ENCODE results near the gene TPRG1L. TPM values are rescaled to one million over a fixed set of nuclear protein-coding genes. Genes with fewer than 3 reads are reported as not detected.
"Not testable (repeated sequence)": the region's sequence is repeated elsewhere in the genome, so short reads cannot be mapped to it uniquely, and the experiment has no call there.

TPRG1L gene
- 10 to 100 TPM; 15.9 to 17.3 TPM for total RNA-seq

- Mint-ChIP-seq H3K4me1 (peaks cover 29% of the 10 kb centered on the region), H3K36me3 (ENCODE audit: low read depth) (peaks cover 10% of the 10 kb centered on the region)
Measured at GRCh38 chr1:3624200-3625136, at the start of gene TPRG1L. TPRG1L (plus strand) TSS chr1:3625015; CDS start chr1:3625073, 58 bp downstream.

GRCh38 chr1:3575515-3575914 lies 49.3 kb upstream of the TPRG1L start:
- POLR2A ChIA-PET; H3K27me3 Mint-ChIP-seq; DNase-seq; H3K36me3 Mint-ChIP-seq (ENCODE audit: low read depth); H3K9me3 Mint-ChIP-seq; H3K4me1 Mint-ChIP-seq; H3K27ac Mint-ChIP-seq; H3K4me3 Mint-ChIP-seq; CTCF ChIA-PET: not testable (repeated sequence)

More at GRCh38 chr1:3624200-3625136, at the start of gene TPRG1L:
- H3K9me3 Mint-ChIP-seq, result no peaks in the 10 kb centered on the region
- DNase-seq, result peak; percentile 99
- CTCF ChIA-PET, result interaction anchor here (0.9 to 1.1 kb wide), 2 partner anchors 9 to 133 kb away, joined by 3 read pairs; no protein-coding TSS in a partner anchor
- POLR2A ChIA-PET, result interaction anchor here (0.8 to 0.9 kb wide), 2 partner anchors 15 to 25 kb away, joined by 3 read pairs; partner anchors contain the start of gene WRAP73
- H3K4me3 Mint-ChIP-seq, result peak within 1 kb of the TSS; percentile 93
- peaks cover 5% of the 10 kb centered on the region for H3K27me3 Mint-ChIP-seq
- H3K27ac Mint-ChIP-seq, result peak within 1 kb of the TSS; percentile 78

GRCh38 chr1:3575993-3576392 lies 48.8 kb upstream of the TPRG1L start:
- POLR2A ChIA-PET, result no interaction called here
- Mint-ChIP-seq H3K4me1 (no peaks in the 10 kb centered on the region), H3K4me3 (no peak overlapping the region), H3K36me3 (ENCODE audit: low read depth) (no peaks in the 10 kb centered on the region), H3K9me3 (no peaks in the 10 kb centered on the region), H3K27me3 (no peaks in the 10 kb centered on the region), H3K27ac (no peak overlapping the region)
- DNase-seq, result no peak
- CTCF ChIA-PET, result no interaction called here

- ChIA-PET POLR2A (no interaction called here), CTCF (no interaction called here)
- no peak for DNase-seq
- H3K4me1 Mint-ChIP-seq, result no peaks in the 10 kb centered on the region
- H3K36me3 Mint-ChIP-seq (ENCODE audit: low read depth), result no peaks in the 10 kb centered on the region
- no peaks in the 10 kb centered on the region for H3K9me3 Mint-ChIP-seq
- H3K4me3 Mint-ChIP-seq, result no peak overlapping the region
- H3K27me3 Mint-ChIP-seq, result no peaks in the 10 kb centered on the region
- H3K27ac Mint-ChIP-seq, result no peak overlapping the region
Measured at GRCh38 chr1:3577300-3577699, 47.5 kb upstream of the TPRG1L start.

- Mint-ChIP-seq H3K4me1 (no peaks in the 10 kb centered on the region), H3K27me3 (no peaks in the 10 kb centered on the region)
- CTCF ChIA-PET, result no interaction called here
Measured at GRCh38 chr1:3577711-3578432, 46.9 kb upstream of the TPRG1L start.

GRCh38 chr1:3578433-3578805 lies 46.4 kb upstream of the TPRG1L start:
- Mint-ChIP-seq H3K9me3 (no peaks in the 10 kb centered on the region), H3K4me1 (no peaks in the 10 kb centered on the region), H3K27ac (no peak overlapping the region), H3K4me3 (no peak overlapping the region), H3K36me3 (ENCODE audit: low read depth) (no peaks in the 10 kb centered on the region), H3K27me3 (no peaks in the 10 kb centered on the region)
- ChIA-PET POLR2A (interaction anchor here (0.6 kb wide), 1 partner anchor 26 kb away, joined by 3 read pairs; no protein-coding TSS in a partner anchor), CTCF (no interaction called here)
- no peak for DNase-seq

More at GRCh38 chr1:3577711-3578432, 46.9 kb upstream of the TPRG1L start:
- POLR2A ChIA-PET, result no interaction called here
- DNase-seq, result no peak
- Mint-ChIP-seq H3K4me3 (no peak overlapping the region), H3K9me3 (no peaks in the 10 kb centered on the region), H3K27ac (no peak overlapping the region), H3K36me3 (ENCODE audit: low read depth) (no peaks in the 10 kb centered on the region)

GRCh38 chr1:3578906-3579305 lies 45.9 kb upstream of the TPRG1L start:
- Mint-ChIP-seq H3K9me3 (no peaks in the 10 kb centered on the region), H3K4me3 (no peak overlapping the region), H3K27ac (no peak overlapping the region), H3K27me3 (no peaks in the 10 kb centered on the region), H3K36me3 (ENCODE audit: low read depth) (no peaks in the 10 kb centered on the region), H3K4me1 (no peaks in the 10 kb centered on the region)
- POLR2A ChIA-PET, result interaction anchor here (0.6 kb wide), 1 partner anchor 25 kb away, joined by 3 read pairs; no protein-coding TSS in a partner anchor
- CTCF ChIA-PET, result no interaction called here
- DNase-seq, result no peak

- H3K27ac Mint-ChIP-seq, result no peak overlapping the region
- H3K27me3 Mint-ChIP-seq, result no peaks in the 10 kb centered on the region
- no peaks in the 10 kb centered on the region for H3K36me3 Mint-ChIP-seq (ENCODE audit: low read depth)
- ChIA-PET POLR2A (no interaction called here), CTCF (no interaction called here)
- no peaks in the 10 kb centered on the region for H3K4me1 Mint-ChIP-seq
- no peak for DNase-seq
- no peaks in the 10 kb centered on the region for H3K9me3 Mint-ChIP-seq
- no peak overlapping the region for H3K4me3 Mint-ChIP-seq
Measured at GRCh38 chr1:3579626-3580025, 45.2 kb upstream of the TPRG1L start.

GRCh38 chr1:3580231-3580630 lies 44.6 kb upstream of the TPRG1L start:
- CTCF ChIA-PET, result no interaction called here

GRCh38 chr1:3581296-3582036 lies 43.3 kb upstream of the TPRG1L start:
- Mint-ChIP-seq H3K4me1 (no peaks in the 10 kb centered on the region), H3K27me3 (no peaks in the 10 kb centered on the region), H3K27ac (no peak overlapping the region)

More at GRCh38 chr1:3580231-3580630, 44.6 kb upstream of the TPRG1L start:
- POLR2A ChIA-PET, result no interaction called here
- H3K4me3 Mint-ChIP-seq, result no peak overlapping the region
- no peaks in the 10 kb centered on the region for H3K9me3 Mint-ChIP-seq
- no peak overlapping the region for H3K27ac Mint-ChIP-seq
- H3K4me1 Mint-ChIP-seq, result no peaks in the 10 kb centered on the region
- no peak for DNase-seq
- no peaks in the 10 kb centered on the region for H3K27me3 Mint-ChIP-seq
- H3K36me3 Mint-ChIP-seq (ENCODE audit: low read depth), result no peaks in the 10 kb centered on the region

GRCh38 chr1:3583751-3584150 lies 41.1 kb upstream of the TPRG1L start:
- CTCF ChIA-PET, result not testable (repeated sequence)

More at GRCh38 chr1:3581296-3582036, 43.3 kb upstream of the TPRG1L start:
- Mint-ChIP-seq H3K4me3 (no peak overlapping the region), H3K9me3 (no peaks in the 10 kb centered on the region), H3K36me3 (ENCODE audit: low read depth) (no peaks in the 10 kb centered on the region)
- POLR2A ChIA-PET, result no interaction called here
- no peak for DNase-seq
- CTCF ChIA-PET, result no interaction called here

GRCh38 chr1:3584915-3585314 lies 39.9 kb upstream of the TPRG1L start:
- H3K4me3 Mint-ChIP-seq, result no peak overlapping the region
- CTCF ChIA-PET, result no interaction called here
- H3K4me1 Mint-ChIP-seq, result no peaks in the 10 kb centered on the region
- H3K27ac Mint-ChIP-seq, result no peak overlapping the region
- POLR2A ChIA-PET, result no interaction called here
- DNase-seq, result no peak
- no peaks in the 10 kb centered on the region for H3K36me3 Mint-ChIP-seq (ENCODE audit: low read depth)
- no peaks in the 10 kb centered on the region for H3K9me3 Mint-ChIP-seq
- no peaks in the 10 kb centered on the region for H3K27me3 Mint-ChIP-seq

More at GRCh38 chr1:3583751-3584150, 41.1 kb upstream of the TPRG1L start:
- H3K36me3 Mint-ChIP-seq (ENCODE audit: low read depth); DNase-seq; H3K4me3 Mint-ChIP-seq; POLR2A ChIA-PET; H3K9me3 Mint-ChIP-seq; H3K27ac Mint-ChIP-seq; H3K4me1 Mint-ChIP-seq; H3K27me3 Mint-ChIP-seq: not testable (repeated sequence)

- H3K27ac Mint-ChIP-seq; H3K4me1 Mint-ChIP-seq; H3K27me3 Mint-ChIP-seq; DNase-seq; H3K9me3 Mint-ChIP-seq; CTCF ChIA-PET; H3K4me3 Mint-ChIP-seq; POLR2A ChIA-PET; H3K36me3 Mint-ChIP-seq (ENCODE audit: low read depth): not testable (repeated sequence)
Measured at GRCh38 chr1:3585353-3585868, 39.4 kb upstream of the TPRG1L start.

All from activated CD4-positive, alpha-beta memory T cell treated with anti-CD3 and anti-CD28 coated beads, Interleukin-2, amount 10 ng/mL, durations not matched to agents 7 days and 5 days (primary cell).